ENCODE measurements around the gene CYB5R4.

DNA sequence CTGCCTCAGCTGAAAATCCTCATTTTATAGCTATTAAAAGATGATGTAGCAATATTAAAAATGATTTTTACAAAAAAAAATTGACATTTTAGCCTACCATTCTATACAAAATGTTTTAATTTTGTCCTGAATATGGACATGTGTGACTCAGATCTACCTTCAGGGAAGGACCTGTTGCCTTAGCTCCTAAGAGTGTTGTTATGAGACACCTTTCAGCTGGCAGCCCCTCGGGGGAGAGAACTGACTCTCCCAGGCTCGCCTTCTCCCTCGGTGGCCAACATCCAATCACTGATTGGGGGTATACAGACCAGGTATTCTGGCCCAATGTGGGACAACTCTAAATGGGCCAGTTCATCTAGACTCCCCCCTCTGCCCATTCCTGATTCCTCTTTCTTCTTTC, 141.6 kb downstream of the CYB5R4 start:
- TF ChIP-seq, protein P1, sequence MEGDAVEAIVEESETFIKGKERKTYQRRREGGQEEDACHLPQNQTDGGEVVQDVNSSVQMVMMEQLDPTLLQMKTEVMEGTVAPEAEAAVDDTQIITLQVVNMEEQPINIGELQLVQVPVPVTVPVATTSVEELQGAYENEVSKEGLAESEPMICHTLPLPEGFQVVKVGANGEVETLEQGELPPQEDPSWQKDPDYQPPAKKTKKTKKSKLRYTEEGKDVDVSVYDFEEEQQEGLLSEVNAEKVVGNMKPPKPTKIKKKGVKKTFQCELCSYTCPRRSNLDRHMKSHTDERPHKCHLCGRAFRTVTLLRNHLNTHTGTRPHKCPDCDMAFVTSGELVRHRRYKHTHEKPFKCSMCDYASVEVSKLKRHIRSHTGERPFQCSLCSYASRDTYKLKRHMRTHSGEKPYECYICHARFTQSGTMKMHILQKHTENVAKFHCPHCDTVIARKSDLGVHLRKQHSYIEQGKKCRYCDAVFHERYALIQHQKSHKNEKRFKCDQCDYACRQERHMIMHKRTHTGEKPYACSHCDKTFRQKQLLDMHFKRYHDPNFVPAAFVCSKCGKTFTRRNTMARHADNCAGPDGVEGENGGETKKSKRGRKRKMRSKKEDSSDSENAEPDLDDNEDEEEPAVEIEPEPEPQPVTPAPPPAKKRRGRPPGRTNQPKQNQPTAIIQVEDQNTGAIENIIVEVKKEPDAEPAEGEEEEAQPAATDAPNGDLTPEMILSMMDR (IDR thresholded peaks at IDR 0.05 in 4 of 5, conservative IDR thresholded peaks at IDR 0.05 in 1 of 5): no peak
- no peak for TF ChIP-seq POLR2A (IDR thresholded peaks at IDR 0.05)

All from gastrocnemius medialis (tissue), 4 donors.